ENCODE data around the gene C4orf54. TPM values are rescaled to one million over a fixed set of nuclear protein-coding genes. Genes with fewer than 3 reads are reported as not detected.

C4orf54 gene
- total and polyA plus RNA-seq, 2 of the 8 experiments (the other 6 are each of a cell fraction or from before 2014, with no cell fraction given), result not detected

GRCh38 chr4:99657798-99658197 lies at the start of gene C4orf54 (continued):
- TF ChIP-seq TBP (IDR thresholded peaks at IDR 0.05; ENCODE audit: low read depth, low read length), result no peak

- Histone ChIP-seq H4K20me1 (replicated peaks in 1 of 2; ENCODE audit: control insufficient read depth in 1 of 2, insufficient read depth in 2 of 2, low read length in 2 of 2) (no peaks in the 10 kb centered on the region), H3K27ac (ENCODE audit: low read depth, low read length) (no peak overlapping the region), H3K36me3 (ENCODE audit: control insufficient read depth in 2 of 4, insufficient read depth in 4 of 4, low read length in 3 of 4) (no peaks in the 10 kb centered on the region), H3K9ac (replicated peaks in 1 of 4; ENCODE audit: extremely low read depth in 1 of 4, low read depth in 3 of 4, low read length in 3 of 4) (no peak overlapping the region), H3K9me3 (ENCODE audit: insufficient read depth in 2 of 2, low read depth in 1 of 2, low read length in 1 of 2) (no peaks in the 10 kb centered on the region), H2BK5ac (ENCODE audit: low read depth, low read length) (no peak overlapping the region), H3K18ac (ENCODE audit: extremely low read depth, low read length) (no peak overlapping the region), H4K91ac (replicated peaks; ENCODE audit: insufficient read length, low read length) (no peak overlapping the region), H3K4ac (replicated peaks; ENCODE audit: insufficient read length, low read depth, low read length) (no peak overlapping the region), H3K79me1 (ENCODE audit: low read depth, low read length) (no peaks in the 10 kb centered on the region), H2BK20ac (ENCODE audit: low read length) (no peak overlapping the region), H2BK120ac (replicated peaks; ENCODE audit: low read depth, low read length) (no peak overlapping the region), H2AFZ (ENCODE audit: low read length) (no peak overlapping the region), H2AK5ac (ENCODE audit: low read depth, low read length) (no peak overlapping the region), H3K27me3 (replicated peaks in 1 of 4; ENCODE audit: control insufficient read depth in 3 of 4, extremely low read depth in 1 of 4, insufficient read depth in 3 of 4, low read length in 3 of 4) (no peaks in the 10 kb centered on the region), H3K23me2 (ENCODE audit: low read depth, low read length) (no peaks in the 10 kb centered on the region), H3K56ac (replicated peaks; ENCODE audit: insufficient read length, low read depth, low read length) (no peak overlapping the region), H3K4me1 (replicated peaks in 1 of 4; ENCODE audit: control insufficient read depth in 3 of 4, insufficient read depth in 4 of 4, low read length in 3 of 4) (no peaks in the 10 kb centered on the region), H3K4me2 (ENCODE audit: insufficient read depth in 1 of 2, low read depth in 2 of 2, low read length in 2 of 2) (no peak overlapping the region), H3K23ac (ENCODE audit: insufficient read length) (no peak overlapping the region), H3K4me3 (ENCODE audit: extremely low read depth in 1 of 4, insufficient read depth in 2 of 4, low read depth in 3 of 4, low read length in 4 of 4) (no peak overlapping the region), H2BK15ac (ENCODE audit: low read length) (no peak overlapping the region), H3K14ac (ENCODE audit: insufficient read length) (no peak overlapping the region), H4K5ac (ENCODE audit: insufficient read length, low read depth, low read length) (no peak overlapping the region), H3K79me2 (ENCODE audit: control insufficient read depth in 1 of 2, insufficient read depth in 2 of 2, low read length in 2 of 2) (no peaks in the 10 kb centered on the region), H2BK12ac (ENCODE audit: low read depth, low read length) (no peak overlapping the region), H4K8ac (ENCODE audit: extremely low read depth, insufficient read depth, low read length) (no peak overlapping the region)
- CTCF ChIA-PET (ENCODE audit: partially characterized antibody), result no interaction called here
- POLR2A ChIA-PET (ENCODE audit: partially characterized antibody), result no interaction called here
- DNase-seq (ENCODE audit: low read depth in 1 of 2, low spot score in 2 of 2) (no peak), FAIRE-seq (no peak)
- WGBS, 2 experiments (ENCODE audit: extremely low coverage in 1 of 2, insufficient coverage in 1 of 2, insufficient read length in 1 of 2, insufficient replicate concordance in 2 of 2, low coverage in 1 of 2, low lambda C conversion rate in 2 of 2, missing lambda C conversion rate in 1 of 2), result 92% methylated on average over 2 of the region's 2 CpGs; no CpG with 5 or more reads in 1 of the 2 experiments
- no peak for TF ChIP-seq EP300 (IDR thresholded peaks at IDR 0.05; ENCODE audit: borderline replicate concordance in 1 of 2, low read depth in 2 of 2, low read length in 2 of 2)
- no peak for TF ChIP-seq RNF2 (IDR thresholded peaks at IDR 0.05; ENCODE audit: borderline replicate concordance, low read depth, low read length, missing control alignments, poor library complexity, severe bottlenecking)
- no peak for TF ChIP-seq SIN3A (conservative IDR thresholded peaks at IDR 0.05 in 1 of 2, IDR thresholded peaks at IDR 0.05 in 1 of 2; ENCODE audit: low read depth in 1 of 2, low read length in 2 of 2)
- no peak for TF ChIP-seq SRF (IDR thresholded peaks at IDR 0.05; ENCODE audit: low read depth, low read length)
- no peak for TF ChIP-seq SIX5 (IDR thresholded peaks at IDR 0.05; ENCODE audit: low read depth, low read length)
- no peak for TF ChIP-seq TEAD4 (IDR thresholded peaks at IDR 0.05; ENCODE audit: low read depth, low read length)
- no peak for TF ChIP-seq CBX8 (IDR thresholded peaks at IDR 0.05; ENCODE audit: borderline replicate concordance, low read depth, low read length)
- no peak for TF ChIP-seq BACH1 (IDR thresholded peaks at IDR 0.05; ENCODE audit: low read length)
- TF ChIP-seq ATF2 (IDR thresholded peaks at IDR 0.05; ENCODE audit: low read length), result no peak
- no peak for TF ChIP-seq CREB1 (IDR thresholded peaks at IDR 0.05)
These were observed 48.3 kb upstream of the C4orf54 start for GRCh38 chr4:99705891-99706290.
